ENCODE data around the gene CAMK1D.
"Not testable (repeated sequence)": the region's sequence is repeated elsewhere in the genome, so short reads cannot be mapped to it uniquely, and the experiment has no call there.

Gene CAMK1D

GRCh38 chr10:12841426-12841825, 492.1 kb downstream of the CAMK1D start:
- no peak for DNase-seq

GRCh38 chr10:12841826-12842225, 492.5 kb downstream of the CAMK1D start:
- DNase-seq: no peak

- DNase-seq: no peak
Observed at GRCh38 chr10:12842310-12842709, 493.0 kb downstream of the CAMK1D start.

- DNase-seq: no peak
Observed at GRCh38 chr10:12843296-12843945, 494.1 kb downstream of the CAMK1D start.

- DNase-seq: no peak
Observed at GRCh38 chr10:12844811-12845483, 495.6 kb downstream of the CAMK1D start.

GRCh38 chr10:12846718-12847117, 497.4 kb downstream of the CAMK1D start:
- no peak for DNase-seq

GRCh38 chr10:12847361-12847975, 498.1 kb downstream of the CAMK1D start:
- no peak for DNase-seq

GRCh38 chr10:12848439-12849173, 499.3 kb downstream of the CAMK1D start:
- no peak for DNase-seq

- peak; percentile 19 for DNase-seq
Observed at GRCh38 chr10:12849319-12850181, 500.2 kb downstream of the CAMK1D start.

- no peak for DNase-seq
Observed at GRCh38 chr10:12852687-12853086, 503.3 kb downstream of the CAMK1D start.

GRCh38 chr10:12854988-12855387, 505.6 kb downstream of the CAMK1D start:
- DNase-seq: no peak

GRCh38 chr10:12862459-12862858, 513.1 kb downstream of the CAMK1D start:
- no peak for DNase-seq

GRCh38 chr10:12865515-12865914, 516.2 kb downstream of the CAMK1D start:
- DNase-seq: not testable (repeated sequence)

- DNase-seq: no peak
Observed at GRCh38 chr10:12868229-12868628, 518.9 kb downstream of the CAMK1D start.

GRCh38 chr10:12869427-12869826, 520.1 kb downstream of the CAMK1D start:
- DNase-seq: no peak

GRCh38 chr10:12872577-12872976, 523.2 kb downstream of the CAMK1D start:
- no peak for DNase-seq

GRCh38 chr10:12873172-12873571, 523.8 kb downstream of the CAMK1D start:
- no peak for DNase-seq

- no peak for DNase-seq
Observed at GRCh38 chr10:12874501-12874900, 525.2 kb downstream of the CAMK1D start.

GRCh38 chr10:12875100-12875499, 525.8 kb downstream of the CAMK1D start:
- DNase-seq: no peak

- no peak for DNase-seq
Observed at GRCh38 chr10:12876266-12876665, 526.9 kb downstream of the CAMK1D start.

GRCh38 chr10:12877150-12877549, 527.8 kb downstream of the CAMK1D start:
- no peak for DNase-seq

- DNase-seq: no peak
Observed at GRCh38 chr10:12880423-12880822, 531.1 kb downstream of the CAMK1D start.

GRCh38 chr10:12884851-12885250, 535.5 kb downstream of the CAMK1D start:
- no peak for DNase-seq
